ENCODE results near the gene GLRX5.
A peak's percentile ranks its signal among the peaks of the same experiment; 100 is the strongest.

The GLRX5 gene

DNA sequence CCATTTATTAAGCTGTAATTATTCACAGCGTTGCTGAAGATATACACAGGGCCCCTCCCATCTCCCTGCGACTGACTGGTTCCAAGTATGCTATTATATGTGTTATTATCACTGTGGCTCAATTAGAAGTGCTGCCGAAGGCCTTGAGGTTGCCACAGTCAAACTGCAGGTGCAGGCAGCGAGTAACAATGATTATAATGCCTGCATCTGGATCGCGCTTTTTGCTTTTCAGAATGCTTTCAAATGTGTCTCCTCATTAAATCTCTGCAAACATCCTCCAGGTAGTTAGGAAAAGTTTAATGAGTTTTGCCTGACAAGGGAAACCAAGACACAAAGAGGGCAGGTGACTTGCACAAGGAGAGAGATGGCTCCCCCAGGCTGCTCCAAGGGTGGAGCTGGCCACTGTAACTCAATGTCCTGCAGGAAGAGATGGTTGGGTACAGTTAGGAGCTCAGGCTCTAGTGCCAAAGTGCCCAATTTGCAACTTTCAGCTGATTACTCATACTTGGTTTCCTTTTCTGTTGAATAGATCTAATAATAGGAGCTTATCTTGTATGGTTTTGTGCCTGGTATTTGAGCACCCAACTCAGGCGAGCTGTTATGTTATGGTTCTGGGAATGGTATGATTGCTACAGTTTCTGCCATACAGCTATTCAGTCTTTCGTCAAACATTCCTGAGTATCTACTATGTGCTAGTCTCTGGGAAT, 16.7 kb upstream of the GLRX5 start:
- peak; percentile 44 for DNase-seq

DNA sequence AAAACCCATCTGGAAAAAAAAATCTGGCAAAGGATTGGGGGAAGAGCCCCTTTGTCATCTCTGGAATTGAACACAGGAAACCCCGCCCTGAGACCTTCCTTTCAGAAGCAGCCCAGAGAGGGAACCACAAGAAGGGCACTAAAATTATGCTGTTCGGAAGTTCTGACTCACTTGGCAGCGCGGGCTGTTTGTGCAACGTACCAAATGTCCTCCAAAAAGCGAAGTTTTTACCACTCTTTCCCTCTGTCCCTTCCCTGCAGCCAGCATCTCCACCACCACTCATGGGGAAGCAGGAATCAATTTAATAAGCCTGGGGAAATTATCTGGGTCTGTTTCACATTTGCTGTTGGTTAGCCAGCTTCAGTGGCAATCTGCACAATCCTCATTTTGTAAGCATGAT, 15.2 kb upstream of the GLRX5 start:
- peak; percentile 70 for DNase-seq

DNA sequence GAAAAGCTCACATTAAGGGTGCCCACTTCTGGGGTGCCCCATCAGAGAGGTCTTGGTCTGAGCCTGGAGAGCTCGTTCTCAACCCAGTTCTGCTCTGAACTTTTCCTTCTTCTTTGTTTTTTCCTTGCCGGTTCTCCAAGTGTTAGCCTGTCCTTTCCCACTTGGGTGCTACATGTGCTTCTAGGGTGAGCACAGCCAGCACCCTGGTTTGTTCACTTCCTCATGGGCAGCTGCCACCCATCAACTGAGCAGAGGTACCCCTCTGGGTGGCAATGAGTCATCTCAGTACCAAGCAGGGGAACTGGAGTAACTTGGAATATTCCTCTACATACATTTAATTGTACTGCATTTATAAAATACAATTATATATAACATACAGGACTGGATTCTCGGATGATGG, 14.5 kb upstream of the GLRX5 start:
- DNase-seq: no peak

DNA sequence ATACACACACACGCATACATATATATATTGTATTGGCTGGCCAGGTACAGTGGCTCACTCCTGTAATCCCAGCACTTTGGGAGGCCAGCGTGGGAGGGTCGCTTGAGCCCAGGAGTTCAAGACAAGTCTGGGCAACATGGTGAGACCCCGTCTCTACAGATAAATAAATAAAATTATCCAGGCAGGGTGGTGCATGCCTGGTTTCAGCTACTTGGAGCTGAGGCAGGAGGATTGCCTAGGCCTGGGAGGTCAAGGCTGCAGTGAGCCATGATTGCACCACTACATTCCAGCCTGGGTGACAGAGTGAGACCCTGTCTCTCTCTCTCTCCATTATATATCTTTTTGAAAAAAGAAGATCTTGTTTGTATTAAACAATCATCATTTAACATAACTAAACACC, 13.8 kb upstream of the GLRX5 start:
- DNase-seq: no peak

DNA sequence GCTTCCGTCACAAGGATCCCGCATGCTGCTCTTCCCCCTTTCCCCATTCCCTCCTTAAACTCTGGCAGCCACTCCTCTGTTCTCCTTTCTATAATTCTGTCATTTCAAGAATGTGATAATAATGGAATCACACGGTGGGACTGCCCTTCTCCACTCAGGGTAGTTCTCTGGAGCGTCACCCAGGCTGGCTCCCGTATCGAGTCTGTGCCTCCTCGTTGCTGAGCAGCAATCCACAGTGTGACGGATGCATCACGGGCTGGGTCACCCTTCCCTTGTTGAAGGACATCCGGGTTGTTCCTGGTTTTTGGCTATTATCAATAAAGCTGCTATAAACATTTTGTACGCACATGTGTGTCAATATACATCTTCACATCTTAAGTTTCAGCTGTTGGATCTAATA, 12.7 kb upstream of the GLRX5 start:
- no peak for DNase-seq

DNA sequence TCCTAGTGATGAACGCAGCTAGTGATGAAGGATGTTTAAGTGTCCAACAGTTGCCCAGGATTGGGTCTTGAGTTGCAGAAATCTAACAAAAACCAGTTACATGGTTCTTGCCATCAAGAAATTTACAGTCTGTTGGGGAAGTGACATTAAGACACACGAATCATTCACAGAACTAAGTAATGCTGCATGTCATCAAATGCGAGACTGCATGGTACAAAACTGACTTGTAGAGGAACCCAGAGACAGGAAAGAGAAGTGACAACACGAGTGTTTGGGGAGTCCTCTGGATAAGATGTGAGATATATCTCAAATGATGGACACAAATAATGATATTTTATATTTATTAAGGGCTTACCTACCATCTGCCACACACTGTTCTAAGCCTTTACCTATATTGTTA, 12.3 kb upstream of the GLRX5 start:
- peak; percentile 31 for DNase-seq

DNA sequence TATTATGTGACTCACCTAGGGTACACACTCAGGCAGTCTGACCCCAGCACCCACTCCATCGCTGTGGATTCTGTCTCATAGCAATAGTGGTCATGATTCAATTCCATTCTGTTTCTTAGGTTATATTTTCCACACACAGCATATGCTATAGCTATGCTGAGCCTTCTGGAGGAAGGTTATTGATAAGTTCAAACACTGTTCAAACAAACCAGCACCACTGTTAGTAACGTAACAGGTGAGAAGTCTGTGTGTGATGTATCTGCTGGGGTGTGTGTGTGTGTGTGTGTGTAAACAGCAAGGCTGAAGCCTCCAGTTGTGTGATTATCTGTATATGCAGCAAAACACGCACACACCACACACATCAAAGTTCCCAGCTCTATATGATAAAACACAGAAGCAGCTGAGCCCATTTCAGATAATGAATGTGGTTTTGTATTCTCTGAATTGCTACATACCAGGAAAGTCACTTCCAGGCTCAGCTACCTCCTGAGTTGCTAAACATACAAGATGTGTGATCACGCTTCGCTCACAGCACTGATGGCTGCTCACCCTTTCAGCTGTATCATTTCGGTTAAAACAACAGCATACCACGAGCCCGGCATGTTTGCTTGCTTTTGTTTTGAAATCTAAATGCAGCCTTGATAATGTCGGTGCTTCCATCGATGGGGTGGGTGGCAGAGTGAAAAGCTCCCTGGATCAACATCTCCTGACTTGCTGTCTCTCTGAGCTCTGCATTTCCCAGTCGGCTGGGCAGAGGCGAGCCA, 11.6 kb upstream of the GLRX5 start:
- peak; percentile 97 for DNase-seq

DNA sequence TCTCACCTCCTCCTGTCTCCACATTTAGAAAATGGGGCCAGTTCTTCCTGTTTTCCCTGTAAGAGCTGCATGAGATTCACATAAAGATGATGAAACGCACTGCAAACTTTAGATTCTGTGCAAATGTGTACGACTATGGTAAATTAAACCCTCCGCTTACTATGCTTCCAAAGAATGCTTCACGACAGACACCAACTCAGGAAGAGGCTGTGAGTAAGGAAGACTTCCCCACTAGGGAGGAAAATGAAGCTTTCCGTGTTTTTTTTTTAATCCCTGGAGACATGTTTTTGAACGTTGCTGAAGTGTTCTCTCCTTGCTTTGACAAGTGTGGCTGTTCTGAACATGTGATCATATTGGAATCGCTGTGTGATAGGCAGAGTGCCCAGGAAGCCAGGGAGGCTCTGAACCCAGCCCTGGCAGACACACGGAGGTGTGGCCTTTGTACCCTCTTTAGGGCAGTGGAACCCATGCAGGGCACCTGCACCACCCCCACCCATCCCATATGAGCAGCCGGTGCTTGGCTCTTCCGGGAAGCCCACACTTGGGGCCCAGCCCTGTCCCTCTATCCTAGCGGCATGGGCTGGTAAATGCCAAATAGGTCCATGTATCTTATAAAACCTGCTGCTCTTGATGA, 10.9 kb upstream of the GLRX5 start:
- peak; percentile 97 for DNase-seq

DNA sequence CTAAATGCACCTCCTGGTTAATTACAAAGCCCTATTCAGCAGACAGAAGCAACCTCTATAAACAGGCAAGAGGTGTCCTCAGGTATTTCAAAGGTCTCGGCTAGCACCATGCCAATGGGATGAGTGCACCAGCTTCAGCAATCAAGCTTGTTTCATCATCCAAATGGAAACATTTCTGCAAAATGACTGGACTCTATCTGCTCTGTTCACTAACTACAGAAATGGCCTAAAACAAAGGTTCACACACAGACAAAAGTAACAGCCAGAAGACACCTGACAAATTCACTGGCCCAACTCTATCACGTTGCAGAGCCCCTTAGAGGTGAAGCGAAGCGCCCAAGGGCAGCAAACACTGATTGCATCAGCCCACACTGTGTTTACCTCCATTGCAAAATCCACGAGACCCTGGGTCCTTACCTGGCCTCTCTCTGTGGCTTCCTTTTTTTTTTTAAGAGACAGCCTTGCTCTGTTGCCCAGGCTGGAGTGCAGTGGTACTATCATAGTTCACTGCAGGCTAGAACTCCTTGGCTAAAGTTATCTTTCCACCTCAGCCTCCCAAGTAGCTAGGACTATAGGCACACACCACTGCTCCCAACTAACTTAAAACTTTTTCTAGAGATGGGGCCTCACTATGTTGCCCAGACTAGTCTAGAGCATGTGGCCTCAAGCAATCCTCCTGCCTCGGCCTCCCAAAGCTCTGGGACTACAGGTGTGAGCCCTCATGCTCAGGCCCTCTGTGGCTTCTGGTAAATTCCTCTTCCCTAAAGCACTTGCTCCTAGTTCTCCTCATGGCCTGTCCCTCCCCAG, 9.9 kb upstream of the GLRX5 start:
- peak; percentile 47 for DNase-seq

DNA sequence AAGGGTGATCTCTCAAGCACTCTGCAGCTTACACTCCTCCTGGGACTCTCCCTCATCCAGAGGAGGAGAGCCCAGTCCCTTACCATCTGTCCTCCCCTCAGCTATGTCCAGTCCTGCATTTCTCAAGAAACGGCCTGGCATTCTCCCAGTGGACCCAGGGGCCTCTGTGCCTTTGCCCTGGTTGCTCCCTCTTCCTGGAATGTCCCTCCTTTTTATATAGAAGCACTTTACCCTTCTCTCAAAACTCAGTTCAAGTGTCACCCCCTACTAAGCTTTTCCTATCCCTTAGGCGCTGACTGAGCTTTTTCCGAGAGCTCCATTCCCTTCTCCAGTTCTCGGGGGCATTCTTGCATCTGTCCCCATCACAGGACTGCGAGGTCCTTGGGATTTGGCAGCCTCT, 8.9 kb upstream of the GLRX5 start:
- no peak for DNase-seq

DNA sequence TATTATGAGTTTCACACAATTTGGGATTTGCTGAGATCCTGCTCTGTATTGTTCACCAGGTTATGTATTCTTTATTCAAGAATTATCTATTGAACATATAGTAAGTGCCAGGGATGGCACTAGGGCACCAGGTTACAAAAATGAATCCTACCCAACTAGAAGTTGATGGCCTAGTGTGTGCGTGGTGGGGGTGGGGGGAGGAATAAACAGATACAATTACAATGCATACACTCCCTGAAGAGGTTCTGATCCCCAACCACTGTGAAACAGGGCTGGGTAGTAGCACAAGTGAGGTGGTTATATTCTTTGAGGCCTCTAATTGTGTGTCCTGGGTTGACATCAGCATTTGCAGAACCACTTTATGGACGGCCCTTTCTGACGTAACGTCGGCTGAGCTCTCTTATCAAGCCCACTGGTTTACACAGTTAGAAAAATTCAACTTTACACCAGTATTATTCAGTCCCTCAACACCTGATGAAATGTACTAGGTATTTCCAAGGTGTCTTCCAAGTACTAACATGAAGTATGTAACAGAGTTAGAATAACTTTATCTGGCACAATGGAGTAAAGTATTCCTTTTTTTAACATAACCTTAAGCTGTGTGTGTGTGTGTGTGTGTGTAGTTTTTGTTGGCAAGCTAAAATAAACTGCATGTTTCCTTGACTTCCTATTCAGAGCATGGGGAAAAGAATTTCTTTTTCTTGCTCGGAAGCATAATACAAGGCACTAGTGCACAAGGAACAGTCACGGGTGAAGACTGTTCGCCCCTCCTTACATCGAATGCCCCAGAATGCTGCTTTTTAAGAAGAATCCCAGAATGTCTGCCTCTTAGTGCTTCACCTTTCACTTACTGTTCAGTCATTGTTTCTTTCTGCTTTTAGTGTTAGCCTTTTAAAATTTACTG, 8.1 kb upstream of the GLRX5 start:
- peak; percentile 79 for DNase-seq

DNA sequence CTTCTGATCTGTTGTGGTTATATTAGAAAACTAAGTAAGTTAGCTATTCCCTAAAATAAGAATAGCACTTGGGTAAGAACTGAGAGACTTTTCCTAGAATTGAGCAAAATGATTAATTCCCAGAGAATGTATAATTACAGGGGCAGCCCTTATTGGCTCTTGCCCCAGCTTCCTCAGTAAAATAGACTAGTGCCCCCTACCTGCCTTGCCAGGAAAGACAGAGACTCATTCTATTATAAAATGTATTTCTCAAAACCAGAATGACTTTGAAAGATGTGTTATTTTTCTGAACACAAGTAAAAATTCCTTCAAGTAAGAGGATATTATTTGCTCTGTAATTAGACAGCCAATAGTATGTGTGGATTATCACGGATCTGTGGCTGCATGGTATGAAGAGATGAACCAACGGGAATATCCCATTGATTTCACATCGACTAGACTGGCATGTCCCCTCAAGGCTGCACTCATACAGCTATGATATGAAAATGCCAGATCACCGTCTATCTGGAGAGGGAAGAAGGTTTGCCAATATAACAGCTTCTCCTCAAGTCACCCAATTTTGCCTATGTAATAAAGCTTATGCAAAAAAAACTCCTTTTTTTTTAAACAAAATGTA, 7.4 kb upstream of the GLRX5 start:
- peak; percentile 86 for DNase-seq

DNA sequence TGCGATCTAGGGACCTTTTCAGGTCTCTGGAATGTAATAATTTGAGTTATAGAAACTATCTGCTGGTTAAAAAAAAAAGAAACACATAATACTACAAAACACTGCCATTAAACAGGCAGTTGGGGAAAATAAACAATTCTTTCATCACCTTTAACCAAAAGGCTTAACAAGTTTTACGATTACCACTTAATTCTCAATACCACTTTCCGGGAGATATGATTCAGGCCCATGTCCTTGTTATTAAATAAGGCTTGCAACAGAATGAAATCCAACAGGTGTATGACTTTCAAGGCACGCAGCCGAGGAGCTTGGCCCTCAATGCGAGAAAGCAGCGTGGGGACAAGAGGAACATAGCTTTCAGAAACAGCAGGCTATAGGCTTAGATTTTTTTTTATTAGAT, 5.6 kb upstream of the GLRX5 start:
- DNase-seq: no peak

DNA sequence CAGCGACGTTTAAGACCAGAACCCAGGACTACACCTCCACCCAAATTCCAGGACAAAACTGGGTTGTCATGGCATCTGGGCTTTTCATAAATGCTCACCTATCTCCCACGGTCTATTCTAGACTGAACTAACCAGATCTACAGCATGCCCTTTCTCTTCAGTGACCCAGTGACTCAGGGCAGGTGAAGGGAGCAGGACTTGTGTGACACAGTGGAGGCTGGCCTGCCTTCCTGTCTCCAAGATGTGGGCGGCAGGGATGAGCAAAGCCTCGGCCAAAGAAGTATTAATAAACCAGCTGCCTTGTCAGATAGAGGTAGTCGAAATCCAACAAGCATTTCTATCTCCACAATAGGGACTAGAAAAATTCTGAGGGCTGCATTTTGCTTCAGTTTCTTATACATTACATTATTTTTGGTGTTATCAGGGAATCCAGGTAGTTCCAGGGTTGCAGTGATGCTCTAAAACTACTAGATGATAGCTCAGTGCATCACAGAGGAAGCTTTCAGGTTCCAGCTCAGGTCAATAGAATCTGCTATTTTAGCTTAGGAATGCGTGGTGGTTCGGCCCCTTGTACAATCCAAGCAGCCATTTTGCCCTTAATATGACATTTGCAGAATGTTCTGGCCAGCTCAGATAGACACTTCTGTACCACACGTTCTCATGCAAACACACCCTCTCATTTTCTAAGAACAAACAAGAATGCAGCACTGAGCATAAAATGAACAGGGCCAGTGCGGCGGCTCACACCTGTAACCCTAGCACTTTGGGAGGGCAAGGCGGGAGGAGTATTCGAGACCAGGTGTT, 4.2 kb upstream of the GLRX5 start:
- DNase-seq: no peak

DNA sequence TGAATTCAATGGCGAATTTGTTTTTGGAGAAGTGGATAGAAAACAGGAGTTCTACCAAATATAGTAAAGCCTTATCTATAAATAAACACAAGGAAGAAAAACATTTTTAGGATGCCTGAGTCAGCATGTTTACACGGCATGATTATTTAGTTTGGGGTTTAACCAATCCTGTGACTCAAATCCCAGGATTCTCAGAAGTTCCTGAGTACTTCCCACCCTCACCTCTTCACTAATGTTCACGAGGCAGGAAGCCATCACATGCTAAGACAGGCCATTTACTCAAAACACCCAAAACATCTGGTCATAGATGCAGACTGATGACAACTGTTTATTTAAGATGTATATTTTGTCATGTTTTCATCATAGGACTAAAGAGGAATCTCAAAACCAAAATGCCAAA, 3.4 kb upstream of the GLRX5 start:
- peak; percentile 51 for DNase-seq

DNA sequence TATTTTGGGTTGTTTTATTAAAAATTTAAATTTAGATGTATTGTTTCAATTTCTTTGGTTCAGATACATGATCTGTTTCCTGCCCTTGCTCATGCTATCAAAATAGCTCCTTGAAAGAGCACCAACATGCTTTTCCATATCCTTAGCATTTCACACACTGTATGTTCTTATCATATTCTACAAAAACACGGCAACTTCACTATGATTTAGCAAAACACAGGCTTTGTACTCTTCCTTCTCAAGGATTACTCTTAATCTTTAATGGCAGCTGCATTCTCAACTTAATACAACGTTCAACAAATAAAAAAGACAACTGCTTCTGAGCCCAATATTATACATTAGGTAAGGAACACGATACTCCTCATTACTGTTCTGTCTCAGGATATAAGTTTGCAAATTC, 2.9 kb upstream of the GLRX5 start:
- peak; percentile 53 for DNase-seq

DNA sequence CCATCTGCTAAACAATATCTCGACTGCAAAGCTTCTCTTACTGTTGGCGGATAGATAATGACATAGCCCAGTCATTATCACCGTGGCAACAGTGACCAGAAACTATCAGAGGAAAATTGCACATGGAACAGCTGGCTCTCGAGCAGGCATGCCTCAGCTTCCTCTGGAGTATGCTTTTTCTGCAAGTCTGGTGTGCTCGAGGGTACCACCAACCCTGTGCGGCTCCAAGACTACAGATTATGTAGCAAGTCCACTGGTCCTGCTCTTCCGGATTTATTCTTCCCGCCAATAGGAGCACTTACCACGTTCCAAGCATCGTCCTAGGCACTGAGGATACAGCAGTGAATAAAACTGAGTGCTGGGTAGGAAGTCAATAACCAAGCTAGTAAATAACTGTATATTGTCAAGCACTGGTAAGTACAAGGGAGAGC, 1.4 kb upstream of the GLRX5 start:
- peak; percentile 90 for DNase-seq

DNA sequence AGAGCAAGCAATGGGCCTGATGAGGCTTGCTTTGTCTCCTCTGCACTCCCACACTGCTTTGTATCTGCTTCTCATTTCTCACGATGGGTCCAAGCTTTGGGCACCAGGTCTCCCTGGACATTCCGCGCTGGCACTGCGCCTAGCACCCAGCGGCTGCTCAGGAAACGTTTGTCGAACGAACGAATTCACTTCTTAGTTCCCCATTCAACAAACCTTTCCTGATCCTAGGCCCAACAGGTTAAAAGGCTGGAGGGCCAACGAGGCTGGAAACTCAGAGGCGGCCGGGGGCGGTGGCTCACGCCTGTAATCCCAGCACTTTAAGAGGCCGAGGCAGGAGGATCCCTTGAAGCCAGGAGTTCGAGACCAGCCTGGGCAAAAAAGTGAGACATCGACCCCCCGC, 1.0 kb upstream of the GLRX5 start:
- DNase-seq: no peak

DNA sequence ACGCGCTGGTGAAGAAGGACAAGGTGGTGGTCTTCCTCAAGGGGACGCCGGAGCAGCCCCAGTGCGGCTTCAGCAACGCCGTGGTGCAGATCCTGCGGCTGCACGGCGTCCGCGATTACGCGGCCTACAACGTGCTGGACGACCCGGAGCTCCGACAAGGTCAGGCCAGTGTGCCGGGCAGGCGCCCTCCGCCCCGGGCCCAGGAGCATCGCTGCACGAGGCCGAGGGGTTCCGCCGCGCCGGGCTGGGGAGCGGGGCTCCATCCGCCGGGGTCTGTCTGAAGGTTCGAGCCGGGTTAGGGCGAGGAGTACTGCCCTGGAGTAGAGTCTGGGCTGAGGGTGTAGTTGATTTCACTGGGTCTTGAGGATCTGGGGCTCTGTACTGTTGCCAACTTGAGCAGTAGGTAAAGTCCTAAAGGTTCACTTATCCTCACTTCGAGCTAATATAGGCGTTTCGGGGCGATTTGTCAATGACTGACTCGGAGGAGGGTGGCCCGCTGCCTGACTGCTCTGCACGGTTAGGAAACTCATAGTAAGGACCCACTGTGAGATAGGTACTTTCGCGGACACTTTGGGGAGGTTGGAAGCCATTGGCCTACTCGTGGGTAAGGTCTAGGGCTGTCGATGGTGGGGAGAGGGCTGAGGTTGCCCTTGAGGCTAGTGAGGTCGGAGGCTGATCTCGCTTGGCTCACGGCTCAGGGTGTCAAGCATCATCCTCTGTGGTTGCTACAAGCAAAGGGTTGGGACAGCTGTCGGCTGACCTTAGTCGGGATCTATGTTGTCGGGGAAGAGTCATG, 574 bp downstream of the GLRX5 start:
- DNase-seq: no peak

DNA sequence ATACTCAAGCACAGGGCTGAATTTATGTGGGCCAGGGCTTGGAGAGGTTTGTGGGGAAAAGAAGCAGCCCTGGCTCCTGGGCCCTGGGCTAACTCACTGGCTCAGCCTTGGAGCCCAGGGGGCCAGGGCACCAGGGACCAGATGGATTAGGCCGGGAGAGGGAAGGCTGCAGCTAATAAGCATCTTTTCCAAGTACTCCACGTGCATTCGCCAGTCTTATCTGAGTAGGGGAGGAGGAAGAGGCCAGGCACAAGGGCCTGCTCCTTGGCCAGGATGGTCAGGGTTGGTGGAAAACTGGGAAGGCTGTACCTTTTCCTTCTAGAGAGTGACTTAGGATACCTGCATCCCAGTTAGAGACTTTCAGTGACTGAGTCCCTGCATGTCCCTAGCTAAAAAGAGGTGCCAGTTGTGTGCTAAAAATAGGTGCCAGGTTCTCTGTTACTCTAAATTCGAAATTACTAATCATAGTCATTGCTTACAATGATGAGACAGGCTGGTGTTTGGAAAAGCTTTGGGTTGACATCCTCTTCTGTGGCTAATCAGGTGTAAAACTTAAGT, 1.3 kb downstream of the GLRX5 start:
- no peak for DNase-seq
